DND-41 (cell line): ENCODE measurements around the gene CCDC102B.

Experiments
- CTCF ChIP-seq: IDR thresholded peaks from 2 replicates; pipeline ENCODE4 v1.5.1; 2012; ENCODE audit warnings: borderline replicate concordance, low read length, moderate library complexity, mild to moderate bottlenecking; ENCODE audit not compliant: poor library complexity, severe bottlenecking; ENCODE audit errors: extremely low read depth
- EZH2 ChIP-seq: IDR thresholded peaks from 3 replicates; pipeline ENCODE4 v1.6.1; 2012; ENCODE audit warnings: borderline replicate concordance, low read depth, mild to moderate bottlenecking, moderate library complexity, low read length, inconsistent platforms; ENCODE audit not compliant: severe bottlenecking

- TF ChIP-seq CTCF, result no peak
- TF ChIP-seq EZH2, result no peak
These were observed 75.1 kb downstream of the CCDC102B start for GRCh38 chr18:68873003-68873402.
